Occipital lobe (tissue), 2 donors: ENCODE measurements around the gene RCSD1. TPM values are rescaled to one million over a fixed set of nuclear protein-coding genes. Genes with fewer than 3 reads are reported as not detected.

ENCODE experiments used
- DNase-seq: peaks from one replicate; lab custom pipeline; 2025; lab: John Stamatoyannopoulos, UW
- total RNA-seq: library from RNA; depleted of rRNA; stranded (reverse); fragments of >200 nt; gene quantifications from one replicate; pipeline ENCODE4 v1.2.3, GENCODE V29; 2014

RCSD1 gene
- total RNA-seq, 1 donor from 2014 or later, result 6.9 TPM

GRCh38 chr1:167687919-167688519 is 58.0 kb downstream of the RCSD1 start:
- DNase-seq, result peak; percentile 63

- no peak for DNase-seq
Observed at GRCh38 chr1:167689567-167689920, 59.5 kb downstream of the RCSD1 start.

DNA sequence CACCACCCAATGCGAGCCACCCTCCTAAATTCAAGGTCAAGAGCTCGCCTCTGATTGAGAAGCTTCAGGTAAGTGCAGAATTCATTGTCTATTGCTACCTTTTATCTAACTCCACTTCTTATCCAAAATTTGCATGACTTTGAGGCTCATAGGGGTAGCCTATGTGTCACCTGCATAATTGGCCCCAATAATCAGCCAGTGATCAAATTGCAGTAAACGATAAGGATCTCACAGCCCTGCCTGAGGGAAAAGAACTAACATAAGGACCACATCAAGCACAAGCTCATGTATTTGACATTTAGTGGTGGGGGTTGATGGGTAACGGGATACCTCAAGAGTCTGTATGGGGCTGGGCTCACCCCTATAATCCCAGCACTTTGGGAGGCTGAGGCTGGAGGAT is 60.0 kb downstream of the RCSD1 start:
- DNase-seq, result no peak

GRCh38 chr1:167693425-167694045 is 63.5 kb downstream of the RCSD1 start:
- DNase-seq, result no peak

GRCh38 chr1:167694691-167695090 is 64.7 kb downstream of the RCSD1 start:
- no peak for DNase-seq

GRCh38 chr1:167695147-167695546 is 65.1 kb downstream of the RCSD1 start:
- no peak for DNase-seq

DNA sequence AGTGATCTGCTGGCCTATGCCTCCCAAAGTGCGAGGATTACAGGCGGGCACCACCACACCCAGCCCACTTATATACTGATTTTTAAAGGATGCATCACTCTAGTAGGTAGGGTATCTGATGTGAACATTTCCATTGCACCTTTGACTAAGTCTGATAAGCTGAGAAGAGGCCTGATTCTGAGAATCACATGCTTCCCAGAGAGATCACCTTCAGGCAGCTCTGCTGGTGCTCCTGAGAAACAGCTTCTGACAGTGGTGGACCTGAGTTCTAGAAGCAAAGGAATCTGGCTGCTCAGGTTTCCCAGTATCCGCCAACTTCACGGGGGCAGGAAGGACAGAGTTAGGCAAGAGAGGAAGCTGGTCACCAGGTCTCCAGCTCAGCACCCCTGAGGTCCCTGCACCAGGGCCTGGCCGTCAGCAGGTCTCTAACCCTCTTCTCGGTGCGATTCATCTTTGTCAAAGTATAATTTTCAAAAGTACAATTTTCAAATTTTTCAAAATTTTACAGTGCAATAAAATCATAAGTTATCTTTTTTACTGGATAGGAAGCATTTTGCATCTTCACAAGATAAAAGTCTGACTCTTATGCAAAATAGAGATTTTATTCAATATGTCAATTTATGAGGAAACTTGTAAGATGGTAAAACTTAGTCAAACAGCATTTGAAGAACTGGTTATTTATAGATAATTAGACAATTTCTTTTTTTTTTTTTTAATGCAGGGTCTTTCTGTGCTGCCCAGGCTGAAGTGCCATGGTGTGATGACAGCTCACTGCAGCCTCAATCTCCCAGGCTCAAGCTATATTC is 65.9 kb downstream of the RCSD1 start:
- no peak for DNase-seq

DNA sequence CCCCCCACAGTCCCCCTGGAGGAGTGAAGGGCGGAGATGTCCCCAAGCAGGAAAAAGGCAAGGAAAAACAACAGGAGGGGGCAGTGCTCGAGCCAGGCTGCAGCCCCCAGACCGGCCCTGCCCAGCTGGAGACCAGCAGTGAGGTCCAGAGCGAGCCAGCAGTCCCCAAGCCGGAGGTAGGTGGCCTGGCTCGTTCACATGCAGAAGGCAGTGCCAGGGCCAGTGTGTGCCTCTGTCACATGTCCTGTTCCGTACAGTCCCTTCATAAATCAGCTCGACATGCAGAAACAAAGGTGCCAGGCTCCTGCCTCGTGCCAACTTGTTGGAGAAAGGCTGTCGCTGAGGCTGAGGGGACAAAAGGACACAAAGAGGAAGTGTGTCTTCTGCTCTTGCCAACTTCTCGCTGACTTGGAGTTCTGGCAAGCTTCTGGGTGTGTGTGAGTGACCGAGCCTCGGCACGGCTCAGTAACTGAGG is 67.7 kb downstream of the RCSD1 start:
- peak; percentile 20 for DNase-seq

- no peak for DNase-seq
Observed at GRCh38 chr1:167698313-167698712, 68.3 kb downstream of the RCSD1 start.

DNA sequence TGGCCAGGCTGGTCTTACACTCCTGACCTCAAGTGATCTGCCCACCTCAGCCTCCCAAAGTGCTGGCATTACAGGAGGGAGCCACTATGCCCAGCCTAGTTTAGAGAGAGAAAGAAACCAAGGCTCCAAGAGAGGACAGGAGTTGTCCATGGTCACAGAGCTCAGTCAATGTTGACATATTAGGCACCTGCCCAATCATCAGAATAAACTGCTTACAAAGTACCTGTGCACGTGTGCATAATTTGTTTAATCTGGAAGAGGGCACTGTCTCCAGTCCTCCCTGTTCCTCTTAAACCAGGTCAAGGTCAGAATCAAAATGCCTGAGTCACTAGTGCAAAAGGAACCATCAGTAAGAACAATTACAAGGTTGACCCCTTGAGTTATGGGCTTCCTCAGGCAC is 71.5 kb downstream of the RCSD1 start:
- no peak for DNase-seq

DNA sequence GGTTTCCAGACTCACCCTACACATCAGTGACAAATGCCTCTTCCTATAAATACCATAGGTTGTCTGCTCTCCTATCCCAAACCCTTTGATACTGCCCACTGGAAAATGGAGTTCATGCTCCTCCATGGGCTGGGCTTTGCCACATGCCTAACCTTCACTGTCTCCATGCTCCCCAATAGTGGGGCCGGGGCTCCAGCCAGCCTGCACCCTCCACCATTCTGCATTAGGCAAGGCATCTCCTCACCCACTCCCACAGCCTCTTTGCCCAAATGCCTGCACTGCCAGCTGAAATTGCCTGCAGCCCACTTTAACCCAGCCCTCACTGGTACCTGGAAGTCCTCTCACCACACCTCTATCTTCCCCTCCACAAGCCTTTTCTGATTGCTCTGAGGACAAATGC is 73.5 kb downstream of the RCSD1 start:
- no peak for DNase-seq

- DNase-seq, result no peak
Observed at GRCh38 chr1:167704715-167705114, 74.7 kb downstream of the RCSD1 start.

- no peak for DNase-seq
Observed at GRCh38 chr1:167705250-167705649, 75.2 kb downstream of the RCSD1 start.

GRCh38 chr1:167706363-167706762 is 76.3 kb downstream of the RCSD1 start:
- DNase-seq, result no peak

GRCh38 chr1:167706931-167707877 is 77.2 kb downstream of the RCSD1 start:
- DNase-seq, result no peak

DNA sequence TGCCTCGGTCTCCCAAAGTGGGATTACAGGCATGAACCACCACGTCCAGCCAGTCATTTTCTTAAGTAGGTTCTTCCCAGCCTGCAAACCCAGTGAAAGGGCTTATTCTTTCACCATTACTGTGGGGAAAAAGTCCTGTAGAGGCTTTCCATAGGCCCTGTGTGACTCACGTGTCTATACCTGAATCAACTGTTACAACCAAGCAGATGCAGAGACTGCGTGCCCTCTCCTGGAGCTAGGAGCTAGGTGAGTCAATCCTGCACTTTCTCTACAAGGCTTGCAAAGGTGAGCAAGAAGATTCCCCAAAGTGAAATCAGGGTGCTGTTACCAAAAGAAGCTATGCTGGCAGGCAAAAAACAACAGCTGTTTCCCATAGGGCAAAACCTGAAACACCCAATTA is 77.9 kb downstream of the RCSD1 start:
- no peak for DNase-seq

DNA sequence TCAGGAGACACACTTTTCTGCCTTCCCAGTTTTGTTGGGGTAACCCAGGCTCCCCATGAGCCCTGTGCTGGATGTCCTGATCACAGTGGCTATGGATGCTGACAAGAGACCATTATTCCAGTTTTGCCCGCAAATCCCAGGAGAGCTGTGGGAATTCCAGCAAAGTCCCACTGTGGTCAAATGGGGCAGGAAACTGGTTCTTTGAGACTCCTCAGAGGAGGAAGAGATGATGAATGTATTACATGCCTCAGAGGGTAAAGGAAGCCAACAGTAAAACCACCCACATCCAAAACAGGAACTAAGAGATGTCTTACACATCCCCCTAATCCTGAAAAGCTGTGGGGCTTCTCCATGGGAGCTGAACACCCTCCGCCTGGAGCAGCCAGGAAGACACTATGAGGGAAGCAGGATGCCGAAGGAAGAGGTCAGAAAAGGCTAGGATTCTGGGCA is 78.9 kb downstream of the RCSD1 start:
- DNase-seq, result no peak

GRCh38 chr1:167710836-167711235 is 80.8 kb downstream of the RCSD1 start:
- no peak for DNase-seq

- DNase-seq, result no peak
Observed at GRCh38 chr1:167711797-167712196, 81.8 kb downstream of the RCSD1 start.

DNA sequence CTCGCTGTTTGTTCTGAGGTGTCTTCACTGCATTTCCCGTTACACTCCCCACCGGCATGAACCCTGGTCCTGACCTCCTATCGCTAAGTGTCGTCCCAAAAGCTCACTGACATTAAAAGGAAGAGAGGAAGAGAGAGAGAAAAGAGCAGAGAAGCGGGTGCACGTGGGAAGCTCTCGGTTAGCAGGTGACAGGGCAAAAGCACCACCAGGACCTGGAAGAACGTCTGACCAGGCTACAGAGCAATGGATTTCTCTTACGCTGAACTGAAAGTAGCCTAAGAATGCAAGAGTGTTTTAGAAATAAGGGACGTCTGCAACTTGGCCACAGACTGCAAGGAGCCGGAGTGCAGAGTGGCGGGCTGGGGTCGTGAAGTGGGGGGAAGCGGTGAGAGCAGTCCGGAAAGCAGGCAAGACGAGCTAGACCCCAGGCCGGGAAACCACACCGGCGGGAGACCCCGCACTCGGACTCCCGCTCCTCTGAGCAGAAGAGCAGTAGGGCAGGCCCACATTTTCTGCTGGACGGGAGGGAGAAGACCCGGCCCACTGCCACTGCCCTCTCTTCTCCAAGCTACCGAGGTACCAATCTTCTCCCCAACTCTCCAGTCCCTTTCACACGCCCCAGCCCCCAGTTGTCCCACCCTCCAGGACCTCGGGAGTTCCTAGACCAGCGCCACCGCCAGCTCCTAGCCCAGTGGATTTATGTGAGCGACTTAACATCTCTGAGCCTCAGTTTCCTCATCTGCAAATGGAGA is 83.5 kb downstream of the RCSD1 start:
- DNase-seq, result no peak

DNA sequence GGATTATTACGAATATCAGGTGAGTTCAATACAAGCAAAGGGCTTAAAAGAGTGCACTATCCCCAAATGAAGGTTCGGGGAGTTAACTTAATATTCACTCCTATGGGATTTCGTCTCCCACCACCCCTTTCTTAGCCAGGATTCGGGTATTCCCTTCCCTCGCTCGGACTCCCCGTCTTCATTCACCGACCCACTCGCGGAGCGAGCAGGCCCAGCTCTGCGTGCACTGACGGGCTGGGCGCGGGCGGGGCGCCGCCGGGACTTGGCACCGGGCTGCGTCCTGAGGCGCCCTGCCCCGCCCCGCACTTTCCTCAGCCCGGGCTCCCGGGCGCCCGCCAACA is 84.0 kb downstream of the RCSD1 start:
- no peak for DNase-seq
